ENCODE data around the gene FN3K. TPM values are rescaled to one million over a fixed set of nuclear protein-coding genes. Genes with fewer than 3 reads are reported as not detected.

Gene FN3K
- total RNA-seq, 1 donor from 2014 or later = 57.2 TPM

DNA sequence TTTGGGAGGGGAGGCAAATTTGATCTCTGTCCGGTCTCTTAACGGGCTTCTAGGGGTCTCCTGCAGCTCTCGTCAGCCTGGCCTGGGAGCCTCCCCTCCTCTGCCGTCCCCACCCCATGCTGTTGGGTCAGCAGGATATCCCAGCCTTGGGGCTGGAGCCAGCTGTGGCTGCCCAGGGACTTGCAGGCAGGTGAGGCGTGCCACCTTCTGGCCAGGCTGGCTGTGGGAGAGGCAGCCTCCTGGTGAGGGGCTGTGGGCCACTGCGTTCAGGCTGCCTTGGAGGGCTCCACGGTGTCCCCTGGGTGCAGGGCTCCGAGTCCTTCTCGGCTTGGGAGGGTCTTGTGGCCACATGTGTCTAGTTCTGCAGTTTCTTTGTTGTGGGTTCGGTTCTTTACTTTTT lies 51.0 kb downstream of the FN3K start:
- DNase-seq (ENCODE audit: low spot score) (no peak), ATAC-seq (no peak)
- intact Hi-C loops (cut with DNase I) = no loop called here

- DNase-seq (ENCODE audit: low spot score) = no peak
- ATAC-seq = peak; percentile 74
- intact Hi-C loops (cut with DNase I) = no loop called here
Measured at GRCh38 chr17:82787081-82787848, 51.9 kb downstream of the FN3K start.

DNA sequence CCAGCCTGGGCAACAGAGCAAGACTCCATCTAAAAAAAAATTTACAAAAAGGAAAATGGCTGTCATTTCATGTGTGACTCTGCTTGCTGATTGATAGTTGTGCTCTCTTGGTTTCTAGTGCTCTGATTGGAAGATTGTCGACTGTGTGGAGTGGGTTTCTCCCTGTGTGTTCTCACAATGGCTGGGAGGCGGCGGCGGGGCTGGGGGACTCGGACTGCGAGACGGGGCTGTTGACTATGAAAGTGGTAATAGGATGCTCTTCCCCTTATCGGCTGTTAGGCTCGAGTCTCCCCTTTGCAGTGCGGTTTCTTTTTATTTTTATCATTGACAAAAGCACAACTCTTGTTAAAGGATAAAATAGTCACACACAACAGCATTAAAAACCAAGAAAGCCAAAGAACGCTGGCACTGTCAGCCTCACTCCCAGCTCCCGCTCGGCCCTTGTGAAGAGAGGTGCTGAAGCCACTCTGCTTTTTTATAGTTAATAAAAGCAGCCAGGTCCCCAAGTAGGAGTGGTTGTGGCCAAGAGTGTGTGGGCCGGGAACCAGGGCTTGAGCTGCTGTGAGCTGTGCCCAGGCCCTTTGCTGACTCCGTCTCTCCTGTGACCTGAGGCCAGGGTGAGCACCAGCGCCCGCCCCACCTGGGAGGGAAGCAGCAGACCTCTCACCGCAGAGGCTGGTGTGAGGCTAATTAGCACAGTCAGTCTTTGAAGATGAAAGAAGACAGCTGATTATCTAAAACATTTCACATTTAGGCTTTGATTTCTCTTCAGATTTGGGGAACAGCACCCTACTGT lies 53.0 kb downstream of the FN3K start:
- intact Hi-C loops (cut with DNase I) = no loop called here
- DNase-seq (ENCODE audit: low spot score) (no peak), ATAC-seq (no peak)

DNA sequence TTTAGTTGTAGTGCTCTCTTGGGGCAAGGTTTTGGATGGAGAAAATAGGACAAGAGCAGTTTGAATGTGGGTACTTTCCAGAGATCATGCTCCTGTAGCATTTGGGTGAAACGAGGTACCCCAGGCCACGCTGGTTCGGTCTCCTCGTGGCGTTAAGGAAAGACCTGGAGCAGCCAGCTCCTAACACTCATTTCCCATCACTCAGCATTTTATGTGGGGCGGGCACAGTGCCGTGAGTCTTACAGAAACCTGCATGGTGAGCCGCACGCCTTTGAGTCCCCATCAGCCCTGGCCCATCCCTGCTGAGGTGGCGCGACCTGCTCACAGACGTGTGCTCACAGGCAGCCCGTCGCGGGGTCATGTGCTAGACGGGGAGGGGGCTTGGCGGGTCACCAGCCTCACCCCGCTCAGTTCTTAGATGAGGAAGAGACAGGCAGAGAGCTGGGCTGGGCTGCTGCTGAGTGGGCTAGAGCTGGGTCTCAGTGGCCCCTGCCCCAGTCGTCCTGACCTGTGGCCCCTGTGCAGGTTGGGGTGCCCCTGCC lies 53.7 kb downstream of the FN3K start:
- ATAC-seq (no peak), DNase-seq (ENCODE audit: low spot score) (no peak)
- intact Hi-C loops (cut with DNase I) = no loop called here

DNA sequence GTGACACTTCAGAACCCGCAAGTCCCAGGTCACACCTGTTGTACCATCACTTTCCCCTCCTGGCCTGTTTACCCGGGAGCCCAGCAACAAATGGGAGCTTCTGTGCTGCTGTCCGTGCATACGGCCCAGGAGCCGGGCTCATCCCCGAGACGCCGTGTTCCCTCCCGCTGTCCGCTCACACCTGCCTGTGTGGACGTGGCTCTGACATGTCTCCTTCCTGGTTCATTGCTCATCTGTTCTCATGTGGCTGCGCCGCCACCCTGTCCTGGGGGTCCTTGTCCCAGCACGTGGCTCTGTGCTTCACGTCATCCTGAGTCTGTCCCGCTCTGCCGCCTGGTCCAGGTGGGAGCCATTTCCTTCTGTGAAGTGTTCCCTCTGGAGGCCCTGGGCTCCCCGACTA lies 54.4 kb downstream of the FN3K start:
- intact Hi-C loops (cut with DNase I) = no loop called here
- ATAC-seq (no peak), DNase-seq (ENCODE audit: low spot score) (no peak)

DNA sequence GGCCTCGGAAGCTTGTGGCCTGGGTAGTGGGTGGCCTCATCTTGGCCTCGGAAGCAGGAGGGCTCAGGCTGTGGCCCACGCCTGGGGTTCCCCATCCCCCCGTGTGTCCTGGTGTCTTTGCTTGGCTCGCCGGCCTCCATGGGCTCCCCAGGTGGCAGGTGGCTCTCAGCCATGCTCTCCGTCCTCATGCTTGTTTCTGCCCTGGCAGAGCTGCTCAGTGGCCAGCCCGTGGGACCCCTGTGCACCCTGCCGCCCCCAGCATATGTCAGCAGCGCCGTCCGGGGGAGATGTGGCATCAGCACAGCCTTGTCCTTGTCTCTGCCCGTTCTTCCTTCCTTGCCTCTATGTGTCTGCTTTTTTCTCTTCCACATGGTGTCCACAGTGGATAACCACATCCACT lies 55.0 kb downstream of the FN3K start:
- ATAC-seq = no peak
- no peak for DNase-seq (ENCODE audit: low spot score)
- intact Hi-C loops (cut with DNase I) = no loop called here

DNA sequence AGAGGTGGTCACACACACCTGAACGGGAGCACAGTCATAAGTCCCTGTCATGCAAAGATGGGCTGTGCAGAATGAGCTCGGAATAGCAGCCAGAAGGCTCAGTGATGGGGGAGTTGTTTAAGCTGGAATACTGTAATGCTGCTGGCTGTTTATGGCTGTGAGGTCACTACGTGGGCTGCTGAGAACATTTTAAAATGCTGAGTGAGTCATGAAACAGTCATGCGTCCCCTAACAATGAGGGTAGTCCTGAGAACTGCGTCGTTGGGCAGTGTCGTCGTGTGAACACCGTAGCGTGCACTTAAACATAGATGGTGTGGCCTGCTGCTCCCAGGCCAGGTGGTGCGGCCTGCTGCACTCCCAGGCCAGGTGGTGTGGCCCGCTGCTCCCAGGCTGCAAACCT lies 56.1 kb downstream of the FN3K start:
- DNase-seq (ENCODE audit: low spot score) (no peak), ATAC-seq (no peak)
- intact Hi-C loops (cut with DNase I) = no loop called here

GRCh38 chr17:82793974-82794630 lies 58.7 kb downstream of the FN3K start:
- DNase-seq (ENCODE audit: low spot score) (no peak), ATAC-seq (peak; percentile 70)
- intact Hi-C loops (cut with DNase I) = no loop called here

GRCh38 chr17:82794781-82795482 lies 59.5 kb downstream of the FN3K start:
- intact Hi-C loops (cut with DNase I) = no loop called here
- DNase-seq (ENCODE audit: low spot score) = no peak
- peak; percentile 58 for ATAC-seq

DNA sequence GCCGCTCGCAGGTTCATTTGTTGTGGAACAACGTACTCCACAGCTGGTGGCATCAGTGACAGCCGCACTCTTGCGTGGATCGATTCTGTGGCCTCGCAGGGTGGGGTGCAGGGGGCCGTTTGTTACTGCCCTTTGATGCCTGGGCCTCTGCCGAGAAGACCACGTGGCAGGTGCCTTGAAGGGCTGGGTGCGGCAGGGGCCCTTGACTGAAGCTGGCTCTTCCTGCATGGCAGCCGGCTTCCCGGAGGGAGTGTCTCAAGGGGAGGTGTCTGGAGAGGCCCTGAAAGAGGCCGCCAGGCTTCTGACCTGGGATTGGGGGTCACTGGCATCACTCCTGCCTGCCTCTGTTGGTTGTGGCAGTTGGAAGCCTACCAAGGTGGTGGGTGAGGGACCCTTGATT lies 60.2 kb downstream of the FN3K start:
- DNase-seq (ENCODE audit: low spot score) (no peak), ATAC-seq (no peak)
- intact Hi-C loops (cut with DNase I) = no loop called here

GRCh38 chr17:82797061-82797460 lies 61.6 kb downstream of the FN3K start:
- ATAC-seq (no peak), DNase-seq (ENCODE audit: low spot score) (no peak)
- intact Hi-C loops (cut with DNase I) = no loop called here

GRCh38 chr17:82798752-82799151 lies 63.3 kb downstream of the FN3K start:
- intact Hi-C loops (cut with DNase I) = no loop called here
- DNase-seq (ENCODE audit: low spot score) (no peak), ATAC-seq (no peak)

- no peak for DNase-seq (ENCODE audit: low spot score)
- intact Hi-C loops (cut with DNase I) = no loop called here
- no peak for ATAC-seq
Measured at GRCh38 chr17:82799591-82799990, 64.2 kb downstream of the FN3K start.

Other genes with a start within 250 kb of the FN3K start
- gene FOXK2, start 215.9 kb upstream of the FN3K start, total RNA-seq = 59.9 TPM
- 67.1 TPM for gene WDR45B, start 87.2 kb upstream of the FN3K start, total RNA-seq
- gene RAB40B, start 36.9 kb upstream of the FN3K start, total RNA-seq = 30.3 TPM
- gene FN3KRP, start 18.9 kb upstream of the FN3K start, total RNA-seq = 32.3 TPM
- 122 TPM for gene TBCD, start 16.4 kb downstream of the FN3K start, total RNA-seq
- gene ZNF750, start 104.4 kb downstream of the FN3K start, total RNA-seq = not detected